IMR-90 (cell line): ENCODE measurements around the gene EML4. TPM values are rescaled to one million over a fixed set of nuclear protein-coding genes. Genes with fewer than 3 reads are reported as not detected.

ENCODE experiments used
- ATAC-seq: fragments of 200-7000 bp; cut with Tn5 transposase; 2 replicates; pipeline ENCODE4 v1.9.1; 2020; ENCODE audit warnings: low read depth, mild to moderate bottlenecking, moderate library complexity
- BruUV-seq: library from RNA; stranded (reverse); fragments of 400-500 nt; replicated peaks from 2 replicates; lab custom pipeline; 2021; lab: Mats Ljungman, UMichigan
- CTCF ChIA-PET: fragments of 300-600 bp; formaldehyde crosslinking; extraction: SDS; loops from one replicate; lab custom pipeline; 2021; ENCODE audit warnings: antibody characterized with exemption; lab: Yijun Ruan, JAX
- POLR2A ChIA-PET: fragments of 300-600 bp; sonication (Branson Sonifier 250); formaldehyde crosslinking; loops from one replicate; lab custom pipeline; 2022; ENCODE audit warnings: antibody characterized with exemption; ENCODE audit not compliant: unreplicated experiment; lab: Charles Lee
- DNase-seq: peaks from one replicate; pipeline ENCODE4 v3.0.0; 2013
- H2AFZ ChIP-seq: replicated peaks from 2 replicates; pipeline ENCODE3; 2013; ENCODE audit warnings: low read length, mild to moderate bottlenecking; ENCODE audit not compliant: poor library complexity
- H2AK5ac ChIP-seq: 2 replicates; pipeline ENCODE4 v1.6.1; 2013; ENCODE audit warnings: low read depth, low read length, inconsistent platforms
- H2AK9ac ChIP-seq: replicated peaks from 2 replicates; pipeline ENCODE3; 2013; ENCODE audit warnings: mild to moderate bottlenecking, low read depth, low read length, moderate library complexity; ENCODE audit not compliant: poor library complexity
- H2BK120ac ChIP-seq: 2 replicates; pipeline ENCODE4 v1.6.1; 2013; ENCODE audit warnings: low read depth, low read length, inconsistent platforms
- H2BK15ac ChIP-seq: 3 replicates; pipeline ENCODE4 v1.6.1; 2013; ENCODE audit warnings: low read depth, low read length, inconsistent platforms
- H2BK20ac ChIP-seq: 2 replicates; pipeline ENCODE4 v1.6.1; 2013; ENCODE audit warnings: low read depth, mild to moderate bottlenecking, inconsistent platforms, low read length, moderate library complexity
- H2BK5ac ChIP-seq: 2 replicates; pipeline ENCODE4 v1.6.1; 2013; ENCODE audit warnings: mild to moderate bottlenecking, low read depth, low read length, inconsistent platforms; ENCODE audit not compliant: poor library complexity, severe bottlenecking
- H3K14ac ChIP-seq: replicated peaks from 2 replicates; pipeline ENCODE4 v1.6.1; 2013; ENCODE audit warnings: low read depth, low read length, inconsistent platforms
- H3K18ac ChIP-seq: 2 replicates; pipeline ENCODE4 v1.6.1; 2013; ENCODE audit warnings: low read depth, low read length, control low read depth
- H3K23ac ChIP-seq: 2 replicates; pipeline ENCODE4 v1.6.1; 2013; ENCODE audit warnings: low read depth, low read length, inconsistent platforms
- H3K27ac ChIP-seq: 2 replicates; pipeline ENCODE4 v1.5.1; 2013; ENCODE audit warnings: mild to moderate bottlenecking, control low read depth, low read length; ENCODE audit not compliant: insufficient read depth
- H3K27me3 ChIP-seq: 2 replicates; pipeline ENCODE4 v1.6.1; 2013; ENCODE audit warnings: low read length; ENCODE audit not compliant: control insufficient read depth, insufficient read depth
- H3K36me3 ChIP-seq: 2 replicates; pipeline ENCODE4 v1.6.1; 2013; ENCODE audit warnings: low read length, mixed read lengths; ENCODE audit not compliant: control insufficient read depth, insufficient read depth
- H3K4ac ChIP-seq: 2 replicates; pipeline ENCODE4 v1.6.1; 2013; ENCODE audit warnings: low read depth, low read length, inconsistent platforms
- H3K4me1 ChIP-seq: 2 replicates; pipeline ENCODE4 v1.6.1; 2013; ENCODE audit warnings: low read length, mixed read lengths; ENCODE audit not compliant: control insufficient read depth, insufficient read depth
- H3K4me2 ChIP-seq: 2 replicates; pipeline ENCODE4 v1.6.1; 2013; ENCODE audit warnings: low read depth, mild to moderate bottlenecking, control low read depth, low read length, moderate library complexity
- H3K4me3 ChIP-seq: 2 replicates; pipeline ENCODE4 v1.5.1; 2013; ENCODE audit warnings: low read depth, mild to moderate bottlenecking, control low read depth, low read length, moderate library complexity; ENCODE audit not compliant: insufficient read depth
- H3K56ac ChIP-seq: 2 replicates; pipeline ENCODE4 v1.6.1; 2013; ENCODE audit warnings: low read length, inconsistent platforms; ENCODE audit not compliant: insufficient read depth; ENCODE audit errors: extremely low read depth
- H3K79me1 ChIP-seq, 2 experiments: 2 replicates each; pipeline ENCODE4 v1.6.1; 2013; ENCODE audit warnings: low read length in 2 of 2, inconsistent platforms in 1 of 2, low read depth in 1 of 2
- H3K9ac ChIP-seq: 2 replicates; pipeline ENCODE4 v1.6.1; 2013; ENCODE audit warnings: low read depth, low read length, control low read depth
- H3K9me1 ChIP-seq: 2 replicates; pipeline ENCODE4 v1.6.1; 2013; ENCODE audit warnings: low read length, inconsistent platforms; ENCODE audit not compliant: insufficient read depth
- H3K9me3 ChIP-seq: 2 replicates; pipeline ENCODE4 v1.6.1; 2013; ENCODE audit warnings: low read length; ENCODE audit not compliant: control insufficient read depth, insufficient read depth
- H4K20me1 ChIP-seq: 2 replicates; pipeline ENCODE4 v1.6.1; 2013; ENCODE audit warnings: low read length, inconsistent platforms; ENCODE audit not compliant: insufficient read depth
- H4K5ac ChIP-seq: 2 replicates; pipeline ENCODE4 v1.6.1; 2013; ENCODE audit warnings: mild to moderate bottlenecking, low read depth, low read length, control low read depth
- H4K8ac ChIP-seq, 2 experiments: 2 replicates each; pipeline ENCODE4 v1.6.1; 2013; ENCODE audit warnings: low read depth in 2 of 2, low read length in 2 of 2, control low read depth in 1 of 2, inconsistent platforms in 1 of 2
- H4K91ac ChIP-seq: 2 replicates; pipeline ENCODE4 v1.6.1; 2013; ENCODE audit warnings: low read depth, low read length, inconsistent platforms; ENCODE audit not compliant: insufficient read depth
- BHLHE40 ChIP-seq: fragments of 150-350 bp; IDR thresholded peaks from 2 replicates; pipeline ENCODE4 v1.6.1; 2016; ENCODE audit warnings: mild to moderate bottlenecking, low read depth, low read length
- CEBPB ChIP-seq: IDR thresholded peaks from 2 replicates; pipeline ENCODE4 v1.6.1; 2012; ENCODE audit warnings: low read depth, low read length, improper control_type of control experiment
- CTCF ChIP-seq: conservative IDR thresholded peaks from 2 replicates; pipeline ENCODE4 v1.5.1; 2012; ENCODE audit warnings: mild to moderate bottlenecking, low read depth, low read length, improper control_type of control experiment
- ELK1 ChIP-seq: fragments of 150-350 bp; IDR thresholded peaks from 2 replicates; pipeline ENCODE4 v1.6.1; 2016; ENCODE audit warnings: low read depth, mild to moderate bottlenecking, low read length, moderate library complexity, borderline replicate concordance
- FOS ChIP-seq: fragments of 150-350 bp; IDR thresholded peaks from 2 replicates; pipeline ENCODE4 v1.6.1; 2016; ENCODE audit warnings: low read depth, low read length
- MAZ ChIP-seq: IDR thresholded peaks from 2 replicates; pipeline ENCODE4 v1.6.1; 2012; ENCODE audit warnings: low read depth, mild to moderate bottlenecking, low read length, improper control_type of control experiment, moderate library complexity, borderline replicate concordance
- MXI1 ChIP-seq: IDR thresholded peaks from 2 replicates; pipeline ENCODE4 v1.6.1; 2012; ENCODE audit warnings: low read depth, mild to moderate bottlenecking, low read length, moderate library complexity, borderline replicate concordance
- NFE2L2 ChIP-seq: fragments of 150-350 bp; IDR thresholded peaks from 2 replicates; pipeline ENCODE4 v1.6.1; 2016; ENCODE audit warnings: low read depth, mild to moderate bottlenecking, low read length
- RAD21 ChIP-seq: IDR thresholded peaks from 2 replicates; pipeline ENCODE4 v1.6.1; 2012; ENCODE audit warnings: low read length, improper control_type of control experiment
- RCOR1 ChIP-seq: IDR thresholded peaks from 2 replicates; pipeline ENCODE4 v1.6.1; 2012; ENCODE audit warnings: mild to moderate bottlenecking, low read length, improper control_type of control experiment; ENCODE audit not compliant: insufficient replicate concordance
- RFX5 ChIP-seq: IDR thresholded peaks from 2 replicates; pipeline ENCODE4 v1.8.0; 2012; ENCODE audit warnings: low read depth, mild to moderate bottlenecking, low read length, moderate library complexity
- SMC3 ChIP-seq: fragments of 150-350 bp; IDR thresholded peaks from 2 replicates; pipeline ENCODE4 v1.6.1; 2016; ENCODE audit warnings: low read depth, mild to moderate bottlenecking, antibody characterized with exemption, low read length, moderate library complexity
- USF2 ChIP-seq: fragments of 150-350 bp; IDR thresholded peaks from 2 replicates; pipeline ENCODE4 v1.6.1; 2017; ENCODE audit warnings: mild to moderate bottlenecking, antibody characterized with exemption, low read length, low read depth
- WGBS, 2 experiments: methylation state at CpG; one replicate each; pipeline versions ENCODE4 v1.1.5 to v1.1.7; 2013; ENCODE audit warnings: missing lambda C conversion rate in 2 of 2; ENCODE audit not compliant: insufficient read length in 1 of 2; ENCODE audit errors: extremely low coverage in 2 of 2; 5-methylcytosine and 5-hydroxymethylcytosine counted together
- dilution Hi-C: fragments of 300-500 bp; cut with HindIII; formaldehyde crosslinking; loops from one replicate; pipeline ENCODE4 v1.14.3; 2018; ENCODE audit warnings: low sequenced_read_pairs; ENCODE audit not compliant: unreplicated experiment
- in situ Hi-C: fragments of 300-500 bp; cut with MboI; formaldehyde crosslinking; loops from 3 replicates; pipeline ENCODE4 v1.14.3; 2019; ENCODE audit warnings: low sequenced_read_pairs, inconsistent platforms, mixed read lengths
- intact Hi-C: fragments of 100-400 bp; cut with micrococcal nuclease; formaldehyde crosslinking; loops from 2 replicates; pipeline ENCODE4 v1.10.0; 2022
- polyA plus RNA-seq, 3 experiments: library from polyadenylated mRNA; depleted of rRNA; stranded (reverse); fragments of >200 nt; gene quantifications; 2 replicates each; pipeline ENCODE4 v1.2.3, GENCODE V29; 2012; ENCODE audit warnings: low replicate concordance in 1 of 3
- total RNA-seq: library from RNA; depleted of rRNA; stranded (reverse); fragments of >200 nt; gene quantifications from 2 replicates; pipeline ENCODE4 v1.2.3, GENCODE V29; 2012

Gene EML4
- total and polyA plus RNA-seq, 2 of the 4 experiments (the other 2 are of a cell fraction), result 29.7 to 73.7 TPM

GRCh38 chr2:42376758-42377157 is 207.6 kb downstream of the EML4 start:
- POLR2A ChIA-PET, result no interaction called here
- CTCF ChIA-PET, result interaction anchor here (1.0 kb wide), 1 partner anchor 29 kb away, joined by 4 read pairs; no protein-coding TSS in a partner anchor

More at GRCh38 chr2:42376758-42377157, 207.6 kb downstream of the EML4 start:
- no peak overlapping the region for H4K8ac ChIP-seq
- H4K20me1 ChIP-seq, result no peaks in the 10 kb centered on the region
- H3K27ac ChIP-seq, result no peak overlapping the region
- H3K14ac ChIP-seq, result no peak overlapping the region
- H4K5ac ChIP-seq, result no peak overlapping the region
- no peak overlapping the region for H3K9ac ChIP-seq
- no peaks in the 10 kb centered on the region for H3K36me3 ChIP-seq
- H4K91ac ChIP-seq, result no peak overlapping the region
- dilution Hi-C loops, result no loop called here
- no peak overlapping the region for H3K4ac ChIP-seq
- no peak overlapping the region for H2AFZ ChIP-seq
- no peak for TF ChIP-seq RFX5
- no peak for TF ChIP-seq MXI1
- no peak for TF ChIP-seq ELK1
- no peak for TF ChIP-seq RCOR1
- no peak for TF ChIP-seq BHLHE40
- TF ChIP-seq RAD21, result no peak
- no peak for TF ChIP-seq FOS
- no peak for TF ChIP-seq CTCF
- no peak for TF ChIP-seq USF2
- TF ChIP-seq NFE2L2, result no peak
- no peak for TF ChIP-seq SMC3
- TF ChIP-seq CEBPB, result no peak
- no peak for TF ChIP-seq MAZ
- intact Hi-C loops, result no loop called here
- H3K23ac ChIP-seq, result no peak overlapping the region
- 77% methylated on average over 3 of the region's 7 CpGs; no CpG with 5 or more reads in 1 of the 2 experiments for WGBS, 2 experiments
- DNase-seq (no peak), ATAC-seq (no peak)
- H2BK15ac ChIP-seq, result no peak overlapping the region
- H3K79me1 ChIP-seq, result no peaks in the 10 kb centered on the region
- no TSS peak for BruUV-seq
- no peaks in the 10 kb centered on the region for H3K9me3 ChIP-seq
- no peak overlapping the region for H2AK9ac ChIP-seq
- no peak overlapping the region for H3K56ac ChIP-seq
- no peaks in the 10 kb centered on the region for H3K9me1 ChIP-seq
- no peak overlapping the region for H2BK20ac ChIP-seq
- in situ Hi-C loops, result no loop called here
- no peak overlapping the region for H2BK5ac ChIP-seq
- no peak overlapping the region for H2AK5ac ChIP-seq
- H3K27me3 ChIP-seq, result peaks cover 9% of the 10 kb centered on the region
- H3K4me3 ChIP-seq, result no peak overlapping the region
- H2BK120ac ChIP-seq, result no peak overlapping the region
- H3K18ac ChIP-seq, result no peak overlapping the region
- H3K4me2 ChIP-seq, result no peak overlapping the region
- no peaks in the 10 kb centered on the region for H3K4me1 ChIP-seq
